Activated naive CD4-positive, alpha-beta T cell (primary cell): ENCODE data around the gene EIF2B2.

Experiments used
- DNase-seq, 4 experiments: peaks; one replicate each; lab custom pipeline; 2025; lab: John Stamatoyannopoulos, UW

Gene EIF2B2

GRCh38 chr14:75044322-75044721 lies 41.6 kb downstream of the EIF2B2 start:
- no peak for DNase-seq

GRCh38 chr14:75044752-75045151 lies 42.0 kb downstream of the EIF2B2 start:
- DNase-seq, result no peak

- DNase-seq, result no peak
Observed at GRCh38 chr14:75046275-75046674, 43.6 kb downstream of the EIF2B2 start.

GRCh38 chr14:75046899-75047298 lies 44.2 kb downstream of the EIF2B2 start:
- no peak for DNase-seq

- no peak for DNase-seq
Observed at GRCh38 chr14:75047506-75047905, 44.8 kb downstream of the EIF2B2 start.

- no peak for DNase-seq
Observed at GRCh38 chr14:75048101-75048500, 45.4 kb downstream of the EIF2B2 start.

- no peak for DNase-seq
Observed at GRCh38 chr14:75049136-75049535, 46.4 kb downstream of the EIF2B2 start.

GRCh38 chr14:75049731-75050201 lies 47.0 kb downstream of the EIF2B2 start:
- DNase-seq, result no peak

- peak; percentile 59 to 73 (median 64) for DNase-seq
Observed at GRCh38 chr14:75050852-75051555, 48.3 kb downstream of the EIF2B2 start, which contains the start of gene MLH3. Gene MLH3 (minus strand): TSS chr14:75051467. CDS start chr14:75049655, 1,812 bp downstream.

GRCh38 chr14:75051556-75051899 lies 48.8 kb downstream of the EIF2B2 start:
- DNase-seq, result no peak

- no peak for DNase-seq
Observed at GRCh38 chr14:75053396-75054291, 50.9 kb downstream of the EIF2B2 start.

GRCh38 chr14:75054421-75054820 lies 51.7 kb downstream of the EIF2B2 start:
- DNase-seq, result no peak

GRCh38 chr14:75059642-75060041 lies 56.9 kb downstream of the EIF2B2 start:
- DNase-seq, result no peak

- DNase-seq, result no peak
Observed at GRCh38 chr14:75060420-75060819, 57.7 kb downstream of the EIF2B2 start.
